ENCODE measurements around the gene NACC1. TPM values are rescaled to one million over a fixed set of nuclear protein-coding genes. Genes with fewer than 3 reads are reported as not detected.

Gene NACC1
- total RNA-seq, 2 experiments from 2014 or later, result 13.0 to 13.5 TPM

DNA sequence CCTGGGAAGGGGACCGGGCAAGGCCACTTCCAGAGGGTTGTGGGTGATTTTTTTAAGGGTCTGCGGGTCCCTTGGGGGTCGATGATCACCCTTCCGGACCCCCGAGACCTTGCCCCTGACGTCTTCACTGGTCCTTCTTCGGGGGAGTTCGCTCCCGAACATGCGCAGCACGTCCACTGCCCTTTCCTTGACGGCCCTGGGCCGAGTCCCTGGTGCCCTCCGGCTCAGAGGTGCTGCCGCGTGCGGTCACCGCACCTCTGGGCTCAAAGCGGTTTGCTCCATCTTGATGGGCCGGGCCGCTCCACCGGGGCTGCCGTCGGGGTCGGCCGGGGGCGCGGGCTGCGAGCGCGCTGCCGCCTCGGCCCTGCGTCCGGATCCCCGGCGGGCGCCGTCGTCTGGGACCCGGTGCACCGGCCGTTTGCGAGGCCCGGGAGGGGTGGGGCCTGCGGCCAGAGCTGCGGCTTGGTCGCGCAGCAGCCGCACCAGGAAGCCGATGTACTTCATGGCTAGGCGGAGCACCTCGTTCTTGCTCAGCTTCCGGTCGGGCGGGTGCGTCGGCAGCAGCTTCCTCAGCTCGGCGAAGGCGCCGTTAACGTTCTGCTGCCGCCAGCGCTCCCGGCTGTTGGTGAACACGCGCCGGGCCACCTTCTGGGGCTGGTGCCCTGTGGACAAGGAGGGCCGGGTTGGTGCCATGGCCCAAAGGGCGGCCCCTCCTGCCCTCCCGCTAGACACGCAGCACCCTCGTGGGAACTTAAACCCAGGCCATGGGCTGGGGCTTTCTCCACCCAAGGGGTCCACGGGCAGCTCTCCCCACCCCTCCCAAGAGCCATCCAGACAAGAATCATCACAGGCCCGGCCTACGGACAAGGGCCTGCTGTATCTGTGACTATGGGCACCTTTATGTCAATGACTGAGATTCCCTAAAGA lies 18.7 kb upstream of the NACC1 start:
- ATAC-seq (ENCODE audit: poor library complexity), result peak; percentile 70
- intact Hi-C loops (cut with DNase I, micrococcal nuclease), result loop anchor here (1.0 to 5.0 kb wide), 3 partner anchors 17 to 53 kb away; partner anchors contain the start of genes IER2 (in 1 of the 2), STX10 (in 1 of the 2) and TRMT1 (in 1 of the 2)
- H3K27me3 ChIP-seq (ENCODE audit: control insufficient read depth in 1 of 2, insufficient read depth in 2 of 2, low read length in 2 of 2), result peaks cover 23% of the 10 kb centered on the region in 2 experiments
- H3K36me3 ChIP-seq (ENCODE audit: insufficient read depth, low read length), result peaks cover 7% of the 10 kb centered on the region
- Mint-ChIP-seq H3K27ac (peak overlapping the region; percentile 91), H3K27me3 (peaks cover 26% of the 10 kb centered on the region), H3K9me3 (no peaks in the 10 kb centered on the region), H3K4me1 (ENCODE audit: low read depth) (peaks cover 62% of the 10 kb centered on the region), H3K4me3 (peak overlapping the region; percentile 85), H3K36me3 (ENCODE audit: low read depth) (no peaks in the 10 kb centered on the region)
- H3K9me3 ChIP-seq (ENCODE audit: control insufficient read depth in 1 of 2, insufficient read depth in 1 of 2, low read length in 2 of 2), result no peaks in the 10 kb centered on the region
- TF ChIP-seq, protein P1, sequence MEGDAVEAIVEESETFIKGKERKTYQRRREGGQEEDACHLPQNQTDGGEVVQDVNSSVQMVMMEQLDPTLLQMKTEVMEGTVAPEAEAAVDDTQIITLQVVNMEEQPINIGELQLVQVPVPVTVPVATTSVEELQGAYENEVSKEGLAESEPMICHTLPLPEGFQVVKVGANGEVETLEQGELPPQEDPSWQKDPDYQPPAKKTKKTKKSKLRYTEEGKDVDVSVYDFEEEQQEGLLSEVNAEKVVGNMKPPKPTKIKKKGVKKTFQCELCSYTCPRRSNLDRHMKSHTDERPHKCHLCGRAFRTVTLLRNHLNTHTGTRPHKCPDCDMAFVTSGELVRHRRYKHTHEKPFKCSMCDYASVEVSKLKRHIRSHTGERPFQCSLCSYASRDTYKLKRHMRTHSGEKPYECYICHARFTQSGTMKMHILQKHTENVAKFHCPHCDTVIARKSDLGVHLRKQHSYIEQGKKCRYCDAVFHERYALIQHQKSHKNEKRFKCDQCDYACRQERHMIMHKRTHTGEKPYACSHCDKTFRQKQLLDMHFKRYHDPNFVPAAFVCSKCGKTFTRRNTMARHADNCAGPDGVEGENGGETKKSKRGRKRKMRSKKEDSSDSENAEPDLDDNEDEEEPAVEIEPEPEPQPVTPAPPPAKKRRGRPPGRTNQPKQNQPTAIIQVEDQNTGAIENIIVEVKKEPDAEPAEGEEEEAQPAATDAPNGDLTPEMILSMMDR (IDR thresholded peaks at IDR 0.05), result no peak
- peaks cover 99% of the 10 kb centered on the region for H3K4me1 ChIP-seq (ENCODE audit: insufficient read depth, low read length)
- POLR2A ChIA-PET, result interaction anchor here (0.6 to 3.5 kb wide), 9 partner anchors 18 to 306 kb away, joined by 3 to 38 read pairs (median 4); partner anchors contain the start of genes FARSA, IER2, NACC1 and STX10
- peak; percentile 68 to 93 (median 80) for DNase-seq
- H3K4me3 ChIP-seq (ENCODE audit: low read length), result peak overlapping the region; percentile 59
- H3K27ac ChIP-seq (ENCODE audit: low read depth in 1 of 2, low read length in 2 of 2), result peak overlapping the region; percentile 87 to 89
- CTCF ChIA-PET, result interaction anchor here (0.9 to 1.4 kb wide), 2 partner anchors 134 to 1992 kb away, joined by 3 to 10 read pairs; no protein-coding TSS in a partner anchor

DNA sequence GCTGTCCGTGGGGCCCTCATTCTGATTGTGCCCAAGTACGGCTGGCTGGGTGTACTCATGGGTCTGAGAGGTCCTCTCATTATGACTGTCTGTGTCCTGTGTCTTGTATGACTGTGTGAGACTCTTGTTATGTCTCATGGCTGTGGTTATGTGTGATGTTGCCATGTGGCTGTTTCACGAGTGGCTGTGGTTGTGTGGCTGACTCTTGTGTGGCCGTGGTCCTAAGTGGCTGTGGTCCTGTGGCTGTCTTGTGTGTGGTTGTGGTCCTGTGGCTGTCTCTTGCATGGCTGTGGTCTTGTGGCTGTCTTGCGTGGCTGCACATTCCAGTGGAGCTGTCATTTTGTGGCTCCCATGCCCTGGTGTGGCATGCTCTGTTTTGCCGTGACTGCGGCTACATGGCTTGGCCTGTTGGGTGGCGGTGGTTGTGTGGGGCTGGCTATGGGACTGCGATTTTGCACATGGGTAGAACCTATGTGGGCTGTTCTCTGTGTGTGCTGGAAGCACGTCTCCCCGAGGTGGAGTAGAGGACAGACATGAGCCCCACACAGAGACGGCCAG lies 18.0 kb upstream of the NACC1 start:
- ATAC-seq (ENCODE audit: poor library complexity) (peak; percentile 29), DNase-seq (peak in 10 of 14 experiments; percentile 46 to 85 (median 58))
- intact Hi-C loops (cut with DNase I, micrococcal nuclease), result no loop called here
- peak overlapping the region; percentile 87 to 89 for H3K27ac ChIP-seq (ENCODE audit: low read depth in 1 of 2, low read length in 2 of 2)
- H3K4me1 Mint-ChIP-seq (ENCODE audit: low read depth), result peaks cover 67% of the 10 kb centered on the region
- H3K36me3 Mint-ChIP-seq (ENCODE audit: low read depth), result peaks cover 5% of the 10 kb centered on the region
- CTCF ChIA-PET, result interaction anchor here (0.9 to 1.4 kb wide), 2 partner anchors 135 to 1992 kb away, joined by 3 to 10 read pairs; no protein-coding TSS in a partner anchor
- peaks cover 99% of the 10 kb centered on the region for H3K4me1 ChIP-seq (ENCODE audit: insufficient read depth, low read length)
- H3K9me3 Mint-ChIP-seq, result no peaks in the 10 kb centered on the region
- H3K36me3 ChIP-seq (ENCODE audit: insufficient read depth, low read length), result peaks cover 7% of the 10 kb centered on the region
- H3K27me3 Mint-ChIP-seq, result peaks cover 20% of the 10 kb centered on the region
- TF ChIP-seq, protein P1 (IDR thresholded peaks at IDR 0.05), result no peak
- H3K4me3 ChIP-seq (ENCODE audit: low read length), result peak overlapping the region; percentile 59
- POLR2A ChIA-PET, result interaction anchor here (0.7 to 3.5 kb wide), 9 partner anchors 18 to 307 kb away, joined by 3 to 38 read pairs (median 4); partner anchors contain the start of genes FARSA, IER2, NACC1 and STX10
- H3K4me3 Mint-ChIP-seq, result peak overlapping the region; percentile 79
- H3K27ac Mint-ChIP-seq, result peak overlapping the region; percentile 91
- H3K27me3 ChIP-seq (ENCODE audit: control insufficient read depth in 1 of 2, insufficient read depth in 2 of 2, low read length in 2 of 2), result peaks cover 22 to 23% of the 10 kb centered on the region in 2 experiments
- no peaks in the 10 kb centered on the region for H3K9me3 ChIP-seq (ENCODE audit: control insufficient read depth in 1 of 2, insufficient read depth in 1 of 2, low read length in 2 of 2)

DNA sequence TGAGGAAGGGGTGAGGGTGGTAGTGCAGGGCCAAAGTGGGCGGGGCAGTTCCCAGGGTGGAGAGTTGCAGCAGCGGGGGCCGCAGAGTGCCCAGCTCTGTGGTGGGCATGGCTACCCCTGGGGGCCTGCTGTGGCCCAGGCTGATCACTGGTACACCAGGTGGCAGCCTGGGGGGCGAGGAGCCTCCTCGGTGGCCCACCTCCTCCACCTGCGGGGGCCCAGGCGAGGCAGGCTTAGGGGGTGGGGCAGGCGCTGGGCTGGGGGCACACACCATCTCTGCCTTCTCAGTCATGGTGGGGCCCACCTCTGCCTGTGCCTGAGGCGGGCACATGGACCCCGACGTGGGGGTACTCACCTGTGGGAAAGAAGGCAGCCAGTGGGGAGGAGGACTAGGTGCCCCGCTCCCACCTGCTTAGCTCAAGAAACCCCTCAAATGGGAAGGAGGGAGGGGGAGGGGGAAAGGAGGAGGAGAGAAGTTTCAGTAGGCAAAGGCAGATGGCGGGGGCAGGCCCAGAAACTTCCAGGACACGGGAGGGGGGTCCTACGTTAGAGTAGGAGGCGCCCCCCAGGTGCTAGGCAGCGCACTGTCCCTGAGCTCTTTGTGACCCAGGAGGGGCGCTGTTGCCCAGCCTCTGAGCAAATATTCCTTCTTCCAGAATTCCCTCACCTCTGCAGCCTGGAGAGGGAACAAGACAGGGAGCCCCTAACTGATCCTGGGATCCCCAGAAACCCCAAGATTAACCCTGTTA lies 17.0 kb upstream of the NACC1 start:
- intact Hi-C loops (cut with DNase I, micrococcal nuclease), result no loop called here
- H3K4me3 Mint-ChIP-seq, result peak overlapping the region; percentile 83
- DNase-seq (peak in 1 of 14 experiments; percentile 23), ATAC-seq (ENCODE audit: poor library complexity) (no peak)
- peaks cover 7% of the 10 kb centered on the region for H3K36me3 ChIP-seq (ENCODE audit: insufficient read depth, low read length)
- H3K4me3 ChIP-seq (ENCODE audit: low read length), result peak overlapping the region; percentile 67
- H3K9me3 Mint-ChIP-seq, result no peaks in the 10 kb centered on the region
- peaks cover 15 to 20% of the 10 kb centered on the region in 2 experiments for H3K27me3 ChIP-seq (ENCODE audit: control insufficient read depth in 1 of 2, insufficient read depth in 2 of 2, low read length in 2 of 2)
- no peaks in the 10 kb centered on the region for H3K9me3 ChIP-seq (ENCODE audit: control insufficient read depth in 1 of 2, insufficient read depth in 1 of 2, low read length in 2 of 2)
- H3K4me1 Mint-ChIP-seq (ENCODE audit: low read depth), result peaks cover 62% of the 10 kb centered on the region
- peaks cover 97% of the 10 kb centered on the region for H3K4me1 ChIP-seq (ENCODE audit: insufficient read depth, low read length)
- H3K27me3 Mint-ChIP-seq, result peaks cover 17% of the 10 kb centered on the region
- ChIA-PET CTCF (no interaction called here), POLR2A (interaction anchor here (0.7 to 3.5 kb wide), 5 partner anchors 17 to 123 kb away, joined by 3 to 38 read pairs (median 4); partner anchors contain the start of genes NACC1 and TRMT1)
- H3K27ac ChIP-seq (ENCODE audit: low read depth in 1 of 2, low read length in 2 of 2), result peak overlapping the region in 1 of 2 donors; percentile 51
- peaks cover 5% of the 10 kb centered on the region for H3K36me3 Mint-ChIP-seq (ENCODE audit: low read depth)
- TF ChIP-seq, protein P1 (IDR thresholded peaks at IDR 0.05), result no peak
- H3K27ac Mint-ChIP-seq, result peak overlapping the region; percentile 91
